ENCODE measurements around the gene BTN3A1.
A peak's percentile ranks its signal among the peaks of the same experiment; 100 is the strongest.
"Not testable (repeated sequence)": the region's sequence is repeated elsewhere in the genome, so short reads cannot be mapped to it uniquely, and the experiment has no call there.

Gene BTN3A1

DNA sequence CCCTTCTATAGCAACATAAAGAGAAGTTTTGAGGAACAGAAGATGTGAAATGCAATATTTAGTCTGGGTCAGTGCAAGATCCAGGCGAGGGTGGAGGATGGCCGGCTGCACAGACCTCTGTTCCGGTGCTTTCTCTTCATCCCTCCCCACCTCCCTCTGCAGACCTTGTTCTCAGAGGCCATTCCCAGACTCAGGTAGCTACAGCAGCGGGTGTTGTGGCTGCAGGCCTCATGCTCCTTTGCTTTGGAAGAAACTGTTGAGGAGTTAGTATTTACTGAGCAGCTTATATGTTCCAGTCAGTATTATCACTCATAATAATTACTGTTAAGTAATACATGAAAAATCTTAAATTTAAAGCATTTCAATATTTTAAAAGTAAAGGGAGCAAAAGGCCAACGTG lies 39.9 kb downstream of the BTN3A1 start:
- DNase-seq (ENCODE audit: low spot score): no peak

DNA sequence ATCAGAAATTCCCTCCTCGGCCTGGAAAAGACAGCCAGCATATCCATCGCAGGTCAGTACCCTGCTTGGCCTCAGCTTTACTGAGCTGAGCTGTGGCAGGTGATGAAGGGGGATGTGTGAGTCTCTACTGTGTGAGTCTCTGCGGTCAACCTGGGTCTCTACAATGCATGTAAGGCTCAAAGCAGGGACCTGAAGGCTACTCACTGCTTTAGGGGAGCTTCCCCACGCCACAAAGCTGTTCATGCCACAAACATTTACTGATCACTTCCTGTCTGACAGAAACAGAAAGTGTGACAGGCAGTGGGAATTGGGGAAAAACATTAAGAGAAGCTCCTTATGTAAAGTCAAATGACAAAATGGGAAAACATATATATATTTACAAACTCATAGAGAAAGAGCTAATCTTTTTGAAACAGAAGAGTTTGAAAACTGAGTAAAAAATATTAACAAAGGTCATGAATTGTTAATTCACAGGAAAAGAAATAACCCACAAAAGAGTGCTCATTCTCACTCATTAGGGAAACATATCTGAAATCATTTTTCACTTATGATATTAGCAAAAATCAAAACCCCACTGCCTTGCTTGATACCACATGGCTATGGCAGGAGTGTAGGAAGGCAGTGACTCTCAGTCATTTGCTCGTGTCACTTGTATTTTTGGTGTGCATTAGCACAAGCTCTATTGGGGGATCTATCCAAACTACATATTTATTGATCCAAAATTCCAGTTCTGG lies 44.0 kb downstream of the BTN3A1 start:
- DNase-seq (ENCODE audit: low spot score): no peak

DNA sequence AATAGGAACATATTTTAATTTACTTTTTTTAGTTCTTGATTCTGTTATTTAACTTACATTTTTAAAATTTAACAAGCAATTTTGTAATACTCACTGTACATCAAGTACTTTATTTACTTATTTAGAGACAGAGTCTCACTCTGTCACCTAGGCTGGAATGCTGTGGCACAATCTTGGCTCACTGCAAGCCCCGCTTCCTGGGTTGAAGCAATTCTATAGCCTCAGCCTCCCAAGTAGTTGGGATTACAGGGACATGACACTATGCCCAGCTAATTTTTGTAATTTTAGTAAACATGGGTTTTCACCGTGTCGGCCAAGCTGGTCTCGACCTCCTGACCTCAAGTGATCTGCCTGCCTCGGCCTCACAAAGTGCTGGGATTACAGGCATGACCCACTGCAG lies 45.2 kb downstream of the BTN3A1 start:
- no peak for DNase-seq (ENCODE audit: low spot score)

DNA sequence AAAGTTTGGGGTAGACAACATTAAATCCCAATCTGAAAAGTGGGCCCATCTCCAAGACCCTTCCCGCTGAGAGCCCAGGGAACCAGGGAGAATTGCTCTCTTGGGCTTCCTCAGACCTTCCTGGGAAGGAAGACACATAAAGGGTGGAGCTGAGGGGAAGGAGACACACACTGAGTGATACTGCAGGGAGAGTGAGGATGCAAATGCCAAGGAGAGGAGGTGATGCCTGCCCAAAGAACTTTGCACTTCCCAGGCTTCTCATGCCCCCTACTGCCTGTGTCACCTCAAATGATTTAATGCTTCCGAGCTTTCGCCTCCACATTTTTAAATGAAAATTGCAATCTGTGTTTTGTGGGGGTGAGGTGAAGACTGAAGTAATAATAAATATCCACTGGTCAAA lies 48.2 kb downstream of the BTN3A1 start:
- DNase-seq (ENCODE audit: low spot score): no peak

DNA sequence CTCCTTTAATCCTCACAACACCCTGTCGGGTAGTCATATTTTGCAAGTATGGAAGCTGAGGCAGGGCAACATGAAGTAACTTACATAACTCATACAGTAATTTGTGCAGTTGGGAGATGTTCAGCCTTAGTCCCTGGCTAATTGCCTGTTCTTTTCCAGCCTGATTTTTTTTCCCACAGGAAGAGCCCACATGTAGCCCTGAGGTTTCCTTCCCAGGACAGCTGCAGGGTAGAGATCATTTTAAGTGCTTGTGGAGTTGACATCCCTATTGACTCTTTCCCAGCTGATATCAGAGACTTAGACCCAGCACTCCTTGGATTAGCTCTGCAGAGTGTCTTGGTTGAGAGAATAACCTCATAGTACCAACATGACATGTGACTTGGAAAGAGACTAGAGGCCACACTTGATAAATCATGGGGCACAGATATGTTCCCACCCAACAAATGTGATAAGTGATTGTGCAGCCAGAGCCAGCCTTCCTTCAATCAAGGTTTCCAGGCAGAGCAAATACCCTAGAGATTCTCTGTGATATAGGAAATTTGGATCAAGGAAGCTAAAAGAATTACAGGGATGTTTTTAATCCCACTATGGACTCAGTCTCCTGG lies 50.7 kb downstream of the BTN3A1 start:
- DNase-seq (ENCODE audit: low spot score): no peak

DNA sequence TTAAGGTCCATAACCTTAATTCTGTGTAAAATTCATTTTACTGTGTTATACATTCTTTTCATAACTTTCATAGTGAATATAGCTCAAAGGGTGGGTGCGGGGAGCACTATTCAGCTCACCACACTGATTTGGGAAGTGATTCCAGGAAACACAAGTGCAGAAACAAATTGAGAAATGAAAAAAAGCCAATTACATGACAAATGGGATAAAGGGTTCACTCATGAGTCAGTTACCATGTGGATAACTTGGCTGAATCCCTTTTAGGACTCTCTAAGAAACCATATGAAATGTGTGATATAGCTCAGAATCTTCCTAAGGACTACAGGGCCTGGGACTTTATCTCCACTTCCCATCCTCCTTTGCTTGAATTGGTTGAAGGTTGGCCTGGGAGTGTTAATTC lies 52.6 kb downstream of the BTN3A1 start:
- no peak for DNase-seq (ENCODE audit: low spot score)

DNA sequence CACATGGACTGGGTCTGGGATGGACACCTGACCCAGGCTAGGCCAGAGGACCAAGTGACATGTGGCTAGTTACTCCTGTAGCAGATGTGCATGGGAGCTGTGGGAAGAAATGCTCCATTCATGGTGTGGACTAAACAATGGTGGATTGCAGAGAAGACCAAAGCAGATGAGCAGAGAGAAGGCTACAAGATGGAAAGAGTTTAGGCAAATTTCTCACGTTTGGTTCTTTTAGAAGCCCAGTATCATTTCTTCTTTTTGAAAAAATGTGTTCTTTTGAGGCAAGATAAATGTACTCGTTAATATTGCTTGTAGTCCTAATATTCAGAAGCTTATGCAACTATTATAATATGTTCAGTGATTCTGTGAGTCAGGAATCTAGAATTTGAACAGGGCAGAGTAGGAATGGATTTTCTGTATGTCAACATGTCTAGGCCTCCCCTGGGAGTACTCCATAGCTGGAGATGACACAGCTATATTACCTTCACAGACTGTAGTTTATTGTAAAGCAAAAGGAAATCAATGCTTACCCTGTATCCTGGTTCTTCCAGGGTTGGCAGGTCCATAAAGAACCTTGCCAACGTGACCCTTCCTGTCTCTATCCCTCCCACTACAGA lies 53.4 kb downstream of the BTN3A1 start:
- DNase-seq (ENCODE audit: low spot score): no peak

DNA sequence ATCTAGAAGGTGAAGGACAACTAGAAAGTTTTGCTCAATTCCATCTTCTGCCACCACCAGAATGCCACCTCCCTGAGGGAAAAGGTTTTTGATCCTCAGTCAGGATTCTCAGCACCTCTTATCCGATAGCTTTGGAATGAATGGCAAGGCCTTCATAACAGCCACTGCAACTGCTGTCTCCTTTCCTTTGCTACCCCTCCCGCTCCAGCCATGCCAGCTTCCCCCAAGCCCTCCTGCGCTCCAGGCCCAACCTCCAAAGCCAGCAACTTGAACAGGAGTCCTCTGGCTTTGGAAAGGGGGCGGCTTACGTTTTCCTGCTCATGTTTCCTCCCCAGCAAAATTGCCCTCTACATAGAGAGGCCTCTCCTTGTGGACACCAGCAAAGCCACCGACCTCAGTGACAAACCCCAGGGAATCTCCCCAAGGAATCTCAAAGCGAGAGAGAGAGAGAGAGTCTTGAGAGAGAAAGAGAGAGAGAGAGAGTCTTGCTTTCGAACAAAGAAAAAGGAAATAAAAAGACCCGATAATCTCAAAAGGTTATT lies 55.3 kb downstream of the BTN3A1 start:
- DNase-seq (ENCODE audit: low spot score): no peak

DNA sequence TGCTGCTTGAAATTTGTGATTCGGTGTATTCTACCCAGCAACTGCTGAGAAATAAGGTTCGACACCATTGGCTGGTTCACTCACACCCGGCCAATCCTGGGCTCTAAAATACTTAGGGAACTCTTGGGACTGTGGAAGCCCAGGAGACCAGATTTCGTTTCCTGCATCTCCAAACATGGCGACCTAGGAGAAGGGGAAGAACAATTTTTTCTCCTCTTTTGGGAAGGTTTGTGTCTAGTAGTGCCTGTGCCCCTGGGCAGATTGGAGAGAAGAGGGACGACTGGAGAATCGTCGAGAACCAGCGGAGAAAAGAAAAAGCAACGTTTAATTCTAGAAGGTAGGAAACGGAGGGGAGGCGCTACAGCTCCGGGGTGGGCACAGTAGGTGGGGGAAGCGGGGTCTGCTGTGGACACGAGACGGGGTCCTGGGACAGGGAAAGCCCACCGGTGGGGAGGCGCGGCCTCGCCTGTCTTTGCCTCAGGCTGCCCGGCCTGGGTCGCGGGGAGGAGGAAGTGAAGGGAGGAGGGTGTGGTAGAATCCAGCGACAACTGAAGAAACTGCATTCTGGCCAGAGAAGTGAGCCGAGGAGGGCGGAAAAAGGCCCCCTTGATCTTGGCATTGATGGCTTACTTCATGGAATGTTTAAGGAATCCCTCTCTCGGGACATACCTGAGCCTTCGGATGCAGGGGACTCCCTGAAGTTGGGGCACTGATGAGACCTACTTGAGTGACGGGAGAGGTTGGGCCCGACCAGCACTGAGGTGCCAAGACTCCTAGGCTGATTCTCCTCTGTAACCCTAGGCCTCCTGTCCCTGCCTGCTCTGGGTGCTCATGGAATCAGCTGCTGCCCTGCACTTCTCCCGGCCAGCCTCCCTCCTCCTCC lies 56.0 kb downstream of the BTN3A1 start, which contains the start of gene BTN2A1:
TSS of gene BTN2A1 (plus strand) at position 150 of the 883 bp plus-strand sequence. CDS start at position 832, 682 bp downstream.
- DNase-seq (ENCODE audit: low spot score): peak; percentile 92

DNA sequence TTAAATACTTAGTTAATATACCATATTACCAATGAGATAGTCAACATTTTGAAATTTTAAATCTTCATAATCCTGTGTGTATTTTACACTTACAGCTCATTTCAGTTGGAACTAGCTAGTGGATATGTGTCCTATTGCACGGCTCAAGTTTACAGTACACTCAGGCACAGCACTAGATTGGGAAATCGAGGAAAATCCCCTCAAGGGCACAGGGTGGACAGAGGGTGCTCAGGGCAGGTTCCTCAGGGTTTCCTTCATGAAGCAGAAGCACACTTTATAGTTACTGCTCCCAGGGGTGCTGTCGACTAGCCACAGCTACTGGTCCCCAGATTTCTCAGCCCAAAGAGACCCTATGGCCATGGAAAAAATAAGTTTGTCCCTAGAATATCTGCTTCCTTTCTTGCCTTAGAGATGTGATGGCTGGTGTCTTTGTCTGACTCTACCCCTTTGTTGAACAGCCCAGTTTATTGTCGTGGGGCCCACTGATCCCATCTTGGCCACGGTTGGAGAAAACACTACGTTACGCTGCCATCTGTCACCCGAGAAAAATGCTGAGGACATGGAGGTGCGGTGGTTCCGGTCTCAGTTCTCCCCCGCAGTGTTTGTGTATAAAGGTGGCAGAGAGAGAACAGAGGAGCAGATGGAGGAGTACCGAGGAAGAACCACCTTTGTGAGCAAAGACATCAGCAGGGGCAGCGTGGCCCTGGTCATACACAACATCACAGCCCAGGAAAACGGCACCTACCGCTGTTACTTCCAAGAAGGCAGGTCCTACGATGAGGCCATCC lies 57.1 kb downstream of the BTN3A1 start:
- no peak for DNase-seq (ENCODE audit: low spot score)

DNA sequence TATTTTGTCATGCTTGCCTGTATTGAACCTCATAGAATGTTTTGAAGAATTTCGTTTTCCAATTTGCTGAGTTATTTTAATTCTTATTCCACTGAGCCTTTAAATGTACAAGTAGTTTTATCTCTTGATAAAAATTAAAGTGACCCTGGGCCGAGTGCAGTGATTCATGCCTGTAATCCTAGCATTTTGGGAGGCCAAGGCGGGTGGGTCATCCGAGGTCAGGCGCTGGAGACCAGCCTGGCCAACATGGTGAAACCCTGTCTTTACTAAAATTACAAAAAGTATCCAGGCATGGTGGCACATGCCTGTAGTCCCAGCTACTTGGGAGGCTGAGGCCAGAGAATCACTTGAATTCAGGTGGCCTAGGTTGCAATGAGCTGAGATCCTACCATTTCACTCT lies 59.3 kb downstream of the BTN3A1 start:
- not testable (repeated sequence) for DNase-seq (ENCODE audit: low spot score)

DNA sequence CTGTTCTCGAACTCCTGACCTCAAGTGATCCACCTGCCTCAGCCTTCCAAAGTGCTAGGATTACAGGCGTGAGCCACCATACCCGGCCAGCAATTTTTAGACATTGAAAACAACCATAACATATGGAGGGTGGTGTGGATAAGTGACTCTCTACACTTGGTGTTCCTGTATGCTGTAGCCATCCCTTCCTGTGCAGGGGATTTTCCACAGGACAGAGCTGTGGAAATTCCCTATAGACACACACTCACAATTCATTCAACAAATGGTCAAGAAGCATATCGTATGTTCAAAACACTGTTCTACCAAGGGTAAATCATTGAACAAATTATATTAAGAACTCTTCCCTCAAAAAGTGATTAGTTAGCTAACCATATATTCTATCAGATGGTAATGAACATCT lies 61.9 kb downstream of the BTN3A1 start:
- DNase-seq (ENCODE audit: low spot score): no peak

DNA sequence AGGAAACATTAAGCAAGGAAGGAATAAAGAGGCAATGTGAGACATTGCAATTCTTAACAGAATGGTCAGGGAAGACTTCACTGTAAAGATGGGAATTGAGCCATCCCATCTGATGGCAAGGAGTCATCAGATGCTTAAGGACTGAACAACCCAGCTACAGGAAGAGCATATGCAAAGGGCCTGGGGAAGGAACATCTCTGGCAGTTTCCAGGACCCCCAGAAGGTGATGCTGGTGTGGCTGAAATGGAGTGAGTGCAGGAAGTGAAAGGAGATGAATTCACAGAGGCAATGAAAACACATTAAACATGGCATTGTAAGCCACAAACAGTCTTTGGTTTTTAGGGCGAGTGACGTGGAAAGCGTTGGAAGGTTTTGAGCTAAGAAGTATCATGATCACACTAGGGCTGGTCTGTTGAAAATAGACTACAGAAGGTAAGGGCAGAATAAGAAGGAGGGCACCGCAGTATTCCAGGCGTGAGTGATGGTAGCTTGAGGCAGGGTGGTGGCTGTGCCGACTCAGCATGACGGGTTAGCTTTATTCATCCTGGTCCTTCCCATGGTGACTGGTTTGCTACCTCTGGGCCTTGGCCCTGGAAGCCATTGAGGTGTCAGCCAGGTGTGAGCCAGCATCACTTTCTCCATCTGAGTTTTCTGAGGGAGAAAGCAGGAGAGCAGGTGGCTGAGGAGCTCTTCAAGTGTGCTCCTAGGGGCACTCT lies 62.5 kb downstream of the BTN3A1 start:
- DNase-seq (ENCODE audit: low spot score): no peak

All from germinal center (tissue), 1 donor.